ENCODE measurements around the gene SLC6A17. TPM values are rescaled to one million over a fixed set of nuclear protein-coding genes. Genes with fewer than 3 reads are reported as not detected.

The SLC6A17 gene
- total and polyA plus RNA-seq, 12 donors, result 0.06 to 0.45 (median 0.16) TPM; not detected in 4

DNA sequence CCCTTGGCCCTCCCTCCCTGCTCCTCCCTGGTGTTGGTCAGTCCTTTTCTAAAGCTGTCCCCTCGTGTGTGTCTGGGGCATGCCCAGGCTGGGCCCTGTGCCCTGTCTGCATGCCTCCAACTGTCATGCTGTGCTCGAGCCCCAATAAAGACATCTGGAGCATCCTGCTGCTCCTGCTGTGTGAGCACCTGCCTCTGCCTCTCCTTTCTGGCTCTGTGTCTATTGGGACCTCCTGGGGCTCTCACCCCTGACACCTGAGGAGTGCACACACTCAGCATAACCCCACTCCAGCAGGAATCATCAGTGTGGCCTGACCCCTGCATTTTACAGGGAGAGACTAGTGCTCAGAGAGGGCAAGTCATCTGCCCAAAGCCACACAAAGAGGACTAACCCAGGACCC, 83.6 kb downstream of the SLC6A17 start:
- Histone ChIP-seq H3K27ac (no peak overlapping the region), H3K4me1 (peaks cover 0 to 35% (median 19%) of the 10 kb centered on the region in 9 donors), H3K36me3 (peaks cover 0 to 46% (median 11%) of the 10 kb centered on the region in 9 donors), H3K27me3 (no peaks in the 10 kb centered on the region), H3K4me3 (no peak overlapping the region), H3K9me3 (peaks cover 0 to 13% (median 0%) of the 10 kb centered on the region in 11 donors)
- no peak for DNase-seq
- TF ChIP-seq CTCF (IDR thresholded peaks at IDR 0.05), result no peak
- ATAC-seq, result no peak
- WGBS, 2 donors, result 83 to 84% methylated on average over 2 of the region's 2 CpGs
- intact Hi-C loops (cut with DNase I), result loop anchor here in 1 of 10 donors (2.0 kb wide), 1 partner anchor 21 kb away; no protein-coding TSS in a partner anchor

DNA sequence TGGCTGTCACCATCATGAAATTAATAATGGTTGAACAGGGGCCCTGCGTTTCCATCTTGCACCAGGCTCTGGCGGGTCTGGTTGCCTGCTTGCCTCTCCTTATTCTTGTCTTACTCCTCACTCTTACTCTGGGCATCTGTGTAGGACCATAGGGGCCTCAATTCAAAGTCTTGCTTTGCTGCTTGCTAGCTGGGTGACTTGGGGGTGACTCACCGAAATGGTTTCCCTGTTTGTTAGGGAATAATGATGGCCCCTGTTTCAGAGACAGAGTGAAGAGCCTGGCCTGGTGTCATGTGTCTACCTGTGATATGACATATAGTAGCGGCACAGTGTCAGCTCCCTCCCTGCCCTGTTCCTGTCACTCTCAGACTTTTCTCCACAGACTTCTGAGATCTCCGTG, 84.4 kb downstream of the SLC6A17 start:
- H3K27ac ChIP-seq, result peak overlapping the region in 5 of 10 donors; percentile 66 to 85 (median 70)
- intact Hi-C loops (cut with DNase I), result loop anchor here in 2 of 10 donors (2.0 to 5.0 kb wide), 2 partner anchors 22 to 63 kb away; no protein-coding TSS in a partner anchor
- 83 to 84% methylated on average over 5 of the region's 5 CpGs for WGBS, 2 donors

GRCh38 chr1:110235181-110235833, 85.0 kb downstream of the SLC6A17 start:
- no peak for TF ChIP-seq CTCF (IDR thresholded peaks at IDR 0.05)
- ATAC-seq (peak in 6 of 8 donors; percentile 6 to 57 (median 48)), DNase-seq (peak in 1 of 2 donors; percentile 38)
- Histone ChIP-seq H3K9me3 (peaks cover 0 to 13% (median 0%) of the 10 kb centered on the region in 11 donors), H3K4me1 (peaks cover 0 to 49% (median 32%) of the 10 kb centered on the region in 9 donors), H3K36me3 (peaks cover 0 to 31% (median 11%) of the 10 kb centered on the region in 9 donors), H3K27ac (peak overlapping the region in 8 of 10 donors; percentile 36 to 85 (median 68)), H3K27me3 (no peaks in the 10 kb centered on the region), H3K4me3 (no peak overlapping the region)
- 35 to 45% methylated on average over 13 of the region's 13 CpGs for WGBS, 2 donors
- intact Hi-C loops (cut with DNase I), result loop anchor here in 2 of 10 donors (2.0 to 5.0 kb wide), 2 partner anchors 23 to 62 kb away; no protein-coding TSS in a partner anchor

More for the DNA sequence above, 84.4 kb downstream of the SLC6A17 start:
- H3K27me3 ChIP-seq, result no peaks in the 10 kb centered on the region
- no peak overlapping the region for H3K4me3 ChIP-seq
- H3K36me3 ChIP-seq, result peaks cover 0 to 37% (median 11%) of the 10 kb centered on the region in 9 donors
- H3K4me1 ChIP-seq, result peaks cover 0 to 44% (median 26%) of the 10 kb centered on the region in 9 donors
- DNase-seq, result no peak
- ATAC-seq, result no peak
- no peak for TF ChIP-seq CTCF (IDR thresholded peaks at IDR 0.05)
- peaks cover 0 to 13% (median 0%) of the 10 kb centered on the region in 11 donors for H3K9me3 ChIP-seq

GRCh38 chr1:110235834-110236682, 85.8 kb downstream of the SLC6A17 start:
- Histone ChIP-seq H3K27ac (peak overlapping the region in 7 of 10 donors; percentile 36 to 85 (median 69)), H3K9me3 (peaks cover 0 to 13% (median 0%) of the 10 kb centered on the region in 11 donors), H3K4me1 (peaks cover 0 to 56% (median 32%) of the 10 kb centered on the region in 9 donors), H3K36me3 (peaks cover 0 to 24% (median 11%) of the 10 kb centered on the region in 9 donors), H3K27me3 (no peaks in the 10 kb centered on the region), H3K4me3 (no peak overlapping the region)
- 77 to 81% methylated on average over 11 of the region's 11 CpGs for WGBS, 2 donors
- DNase-seq, result no peak
- intact Hi-C loops (cut with DNase I), result loop anchor here in 2 of 10 donors (2.0 to 5.0 kb wide), 2 partner anchors 23 to 61 kb away; no protein-coding TSS in a partner anchor
- ATAC-seq, result peak in 2 of 8 donors; percentile 21 to 60
- TF ChIP-seq CTCF (IDR thresholded peaks at IDR 0.05), result no peak

Measured in heart right ventricle (tissue), 16 donors.